Mucosa of rectum (tissue), 2 donors: ENCODE measurements around the gene TFRC.
"Not testable (repeated sequence)": the region's sequence is repeated elsewhere in the genome, so short reads cannot be mapped to it uniquely, and the experiment has no call there.

ENCODE experiments used
- H3K27ac ChIP-seq, 2 donors: one replicate each; pipeline ENCODE4 v1.7.0; 2013; ENCODE audit warnings: inconsistent platforms in 2 of 2, low read depth in 2 of 2, low read length in 2 of 2
- H3K27me3 ChIP-seq, 2 donors: one replicate each; pipeline ENCODE4 v1.7.0; 2013; ENCODE audit warnings: low read length in 2 of 2; ENCODE audit not compliant: control insufficient read depth in 2 of 2, insufficient read depth in 2 of 2
- H3K36me3 ChIP-seq, 2 donors: one replicate each; pipeline ENCODE4 v1.7.0; 2013; ENCODE audit warnings: low read length in 2 of 2; ENCODE audit not compliant: control insufficient read depth in 2 of 2, insufficient read depth in 2 of 2
- H3K4me1 ChIP-seq, 2 donors: one replicate each; pipeline ENCODE4 v1.7.0; 2013; ENCODE audit warnings: low read length in 2 of 2, mild to moderate bottlenecking in 1 of 2; ENCODE audit not compliant: control insufficient read depth in 2 of 2, insufficient read depth in 2 of 2
- H3K4me3 ChIP-seq, 2 donors: one replicate each; pipeline ENCODE4 v1.7.0; 2013; ENCODE audit warnings: low read length in 2 of 2
- H3K9ac ChIP-seq, 2 donors: one replicate each; pipeline ENCODE4 v1.7.0; 2013; ENCODE audit warnings: low read length in 2 of 2, low read depth in 1 of 2, mild to moderate bottlenecking in 1 of 2
- H3K9me3 ChIP-seq, 2 donors: one replicate each; pipeline ENCODE4 v1.7.0; 2013; ENCODE audit warnings: low read length in 2 of 2; ENCODE audit not compliant: control insufficient read depth in 2 of 2
- donor health status: healthy.
- donor health status: Normal muscosa, but diverticular disease.

TFRC gene

DNA sequence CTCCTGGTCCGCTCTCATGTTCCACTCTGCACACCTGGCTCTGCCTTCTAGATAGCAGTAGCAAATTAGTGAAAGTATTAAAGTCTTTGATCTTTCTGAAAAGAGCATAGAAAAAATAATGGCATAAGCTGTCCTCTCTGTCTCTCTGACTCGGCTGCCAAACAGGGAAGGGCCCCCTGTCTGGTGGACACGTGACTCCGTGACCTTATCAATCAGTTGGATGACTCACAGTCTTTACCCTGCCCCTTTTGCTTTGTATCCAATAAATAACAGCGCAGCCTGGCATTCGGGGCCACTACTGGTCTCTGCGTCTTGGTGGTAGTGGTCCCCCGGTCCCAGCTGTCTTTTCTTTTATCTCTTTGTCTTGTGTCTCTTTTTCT lies 59.4 kb downstream of the TFRC start:
- not testable (repeated sequence) for H3K9me3 ChIP-seq, H3K4me1 ChIP-seq, H3K36me3 ChIP-seq, H3K27ac ChIP-seq, H3K4me3 ChIP-seq, H3K9ac ChIP-seq, H3K27me3 ChIP-seq

DNA sequence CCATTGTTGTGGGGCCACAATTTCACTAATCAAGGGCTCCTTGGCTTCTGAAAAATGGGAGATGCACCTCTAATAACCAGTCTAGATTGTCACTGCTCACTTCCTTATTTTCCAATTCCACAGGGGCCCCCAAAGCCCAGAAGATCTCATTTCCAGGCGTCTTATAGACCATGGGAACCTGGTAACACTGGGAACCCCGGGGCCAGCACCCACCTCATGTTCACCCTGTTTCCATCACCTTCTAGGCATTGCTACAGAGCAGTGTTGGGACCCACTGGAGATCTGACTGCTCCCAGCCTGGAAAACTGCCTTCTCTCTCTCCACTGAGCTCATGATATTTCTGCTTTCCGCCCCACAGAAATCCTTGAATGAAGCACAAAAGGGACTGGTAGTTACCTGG lies 61.5 kb downstream of the TFRC start:
- Histone ChIP-seq H3K36me3 (no peaks in the 10 kb centered on the region), H3K9me3 (no peaks in the 10 kb centered on the region), H3K4me1 (no peaks in the 10 kb centered on the region), H3K4me3 (no peak overlapping the region), H3K9ac (no peak overlapping the region), H3K27me3 (no peaks in the 10 kb centered on the region), H3K27ac (no peak overlapping the region)

DNA sequence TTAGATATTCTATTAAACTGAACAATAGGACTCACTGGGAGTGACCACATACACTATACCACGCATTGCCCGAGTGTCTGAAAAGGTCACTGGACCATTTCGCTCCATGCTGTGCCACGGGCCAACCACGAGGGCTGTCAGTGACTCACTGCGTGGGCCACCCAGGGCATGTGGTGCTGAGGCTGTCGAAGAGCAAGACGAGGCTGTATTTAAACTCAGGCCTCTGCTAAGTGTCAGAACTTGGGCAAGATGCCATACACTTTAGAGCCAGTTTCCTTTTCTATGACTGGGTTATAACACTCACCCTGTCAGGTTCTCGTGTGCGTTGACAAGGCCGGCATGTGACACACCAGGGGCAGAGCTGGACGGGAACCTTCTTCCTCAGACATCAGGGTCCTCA lies 62.3 kb downstream of the TFRC start:
- H3K9ac ChIP-seq, H3K27me3 ChIP-seq, H3K4me1 ChIP-seq, H3K36me3 ChIP-seq, H3K27ac ChIP-seq, H3K9me3 ChIP-seq, H3K4me3 ChIP-seq: not testable (repeated sequence)

DNA sequence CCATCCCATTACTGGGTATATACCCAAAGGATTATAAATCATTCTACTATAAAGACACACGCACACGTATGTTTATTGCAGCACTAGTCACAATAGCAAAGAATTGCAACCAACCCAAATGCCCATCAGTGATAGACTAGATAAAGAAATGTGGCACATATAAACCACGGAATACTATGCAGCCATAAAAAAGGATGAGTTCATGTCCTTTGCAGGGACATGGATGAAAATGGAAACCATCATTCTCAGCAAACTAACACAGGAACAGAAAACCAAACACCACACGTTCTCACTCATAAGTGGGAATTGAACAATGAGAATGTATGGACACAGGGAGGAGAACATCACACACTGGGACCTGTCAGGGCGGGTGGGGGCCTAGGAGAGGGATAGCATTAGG lies 63.7 kb downstream of the TFRC start:
- H3K27ac ChIP-seq, H3K4me3 ChIP-seq, H3K9me3 ChIP-seq, H3K27me3 ChIP-seq, H3K36me3 ChIP-seq, H3K4me1 ChIP-seq, H3K9ac ChIP-seq: not testable (repeated sequence)

DNA sequence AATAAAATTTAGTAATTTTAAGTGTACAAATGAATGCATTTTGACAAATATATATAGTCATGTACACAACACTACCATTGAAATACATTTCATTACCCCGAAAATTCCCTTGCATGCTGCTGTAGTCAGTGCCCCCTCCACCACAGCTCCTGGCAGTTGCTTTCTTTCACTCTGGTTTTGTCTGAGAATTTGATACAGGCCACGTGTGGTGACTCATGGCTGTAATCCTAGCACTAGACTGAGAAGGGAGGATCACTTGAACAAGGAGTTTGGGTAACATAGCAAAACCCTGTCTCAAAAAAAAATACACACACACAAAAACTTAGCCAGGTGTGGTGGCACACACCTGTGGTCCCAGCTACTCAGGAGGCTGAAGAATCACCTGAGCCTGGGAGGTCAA lies 65.4 kb downstream of the TFRC start:
- Histone ChIP-seq H3K9ac (no peak overlapping the region), H3K27ac (no peak overlapping the region), H3K4me1 (no peaks in the 10 kb centered on the region), H3K27me3 (no peaks in the 10 kb centered on the region), H3K4me3 (no peak overlapping the region), H3K9me3 (peaks cover 0 to 2% of the 10 kb centered on the region in 2 donors), H3K36me3 (no peaks in the 10 kb centered on the region)

DNA sequence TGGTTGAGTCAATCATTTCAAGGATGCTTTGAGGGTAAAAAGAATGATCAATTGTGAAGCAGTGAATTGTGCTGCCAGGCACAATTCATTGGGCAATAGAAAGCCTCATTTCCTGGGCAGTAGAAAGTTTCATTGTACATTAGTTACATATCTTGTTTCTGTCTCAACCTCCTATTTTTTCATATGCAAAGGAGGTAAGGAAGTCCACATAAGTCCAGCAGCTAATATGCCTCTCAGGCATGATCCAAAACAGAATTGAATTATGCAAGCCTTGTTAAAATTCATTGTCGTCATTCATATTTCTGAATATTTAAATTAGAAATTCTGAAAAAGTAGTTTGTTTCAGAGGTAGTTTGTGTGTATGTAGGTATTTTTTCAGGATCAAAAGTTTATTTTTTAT lies 65.8 kb downstream of the TFRC start:
- Histone ChIP-seq H3K4me1 (no peaks in the 10 kb centered on the region), H3K27me3 (no peaks in the 10 kb centered on the region), H3K9me3 (peaks cover 0 to 4% of the 10 kb centered on the region in 2 donors), H3K4me3 (no peak overlapping the region), H3K9ac (no peak overlapping the region), H3K27ac (no peak overlapping the region), H3K36me3 (no peaks in the 10 kb centered on the region)

DNA sequence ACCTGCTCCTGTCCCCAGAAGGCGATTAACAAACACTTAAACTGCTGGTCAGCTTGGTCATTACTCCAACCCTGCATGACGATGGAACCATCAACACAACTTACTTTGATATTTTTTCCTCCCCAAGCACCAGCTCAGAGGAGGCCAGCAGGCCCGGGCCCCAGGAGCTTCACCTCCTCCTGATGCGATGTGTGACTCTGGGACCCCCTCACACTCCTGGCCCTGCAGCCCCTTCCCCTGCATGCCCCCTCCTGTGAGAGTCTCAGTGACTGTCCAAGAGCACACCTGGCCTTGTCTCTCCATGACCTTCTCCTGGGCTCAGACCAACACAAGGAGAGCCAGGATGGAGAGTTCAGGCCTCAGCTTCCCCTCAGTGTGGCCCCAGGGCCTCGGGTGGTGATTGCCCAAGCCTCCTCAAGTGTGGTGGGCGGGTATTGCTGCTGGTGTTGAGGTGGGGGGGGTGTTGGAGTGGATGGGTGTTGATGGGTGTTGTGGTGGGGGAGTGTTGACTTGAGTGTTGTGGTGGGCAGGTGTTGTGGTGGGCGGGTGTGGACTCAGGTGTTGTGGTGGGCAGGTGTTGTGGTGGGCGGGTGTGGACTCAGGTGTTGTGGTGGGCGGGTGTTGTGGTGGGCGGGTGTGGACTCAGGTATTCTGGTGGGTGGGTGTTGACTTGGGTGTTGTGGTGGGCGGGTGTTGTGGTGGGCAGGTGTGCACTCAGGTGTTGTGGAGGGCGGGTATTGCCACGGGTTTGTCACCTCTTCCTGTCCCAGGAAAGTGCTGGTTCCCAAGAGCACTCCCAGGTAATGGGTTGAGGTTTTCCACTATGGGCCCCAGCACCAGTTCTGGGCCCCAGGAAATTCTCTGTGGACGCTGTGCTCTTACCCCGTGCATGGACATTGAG lies 68.1 kb downstream of the TFRC start:
- Histone ChIP-seq H3K27me3 (no peaks in the 10 kb centered on the region), H3K9me3 (peaks cover 0 to 4% of the 10 kb centered on the region in 2 donors), H3K27ac (no peak overlapping the region), H3K4me3 (no peak overlapping the region), H3K36me3 (no peaks in the 10 kb centered on the region), H3K4me1 (no peaks in the 10 kb centered on the region), H3K9ac (no peak overlapping the region)

DNA sequence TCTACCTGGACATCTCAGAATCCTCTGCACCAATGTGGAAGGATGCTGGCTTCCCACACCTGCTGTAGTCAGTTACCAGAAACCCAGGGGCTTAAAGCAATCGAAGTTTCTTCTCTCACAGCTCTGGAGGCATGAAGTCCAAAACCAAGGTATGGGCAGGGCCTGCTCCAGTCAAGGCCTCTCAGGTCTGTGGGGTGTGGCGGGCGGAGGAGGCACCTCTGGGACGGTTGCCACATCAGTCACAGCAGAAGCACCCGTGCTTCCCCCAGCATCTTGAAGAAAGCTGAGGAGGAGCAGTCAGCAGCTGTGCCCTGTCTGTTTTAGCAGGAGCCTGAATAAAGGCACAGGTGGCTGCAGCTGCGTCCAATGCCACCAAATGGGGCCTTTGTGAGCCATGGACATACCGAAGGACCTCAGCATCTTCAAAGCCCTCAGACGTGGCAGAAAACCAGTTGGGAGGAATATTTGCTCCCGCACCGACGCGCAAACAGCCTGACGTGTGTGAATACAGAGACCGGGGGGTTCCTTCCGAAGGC lies 68.9 kb downstream of the TFRC start:
- Histone ChIP-seq H3K9ac (no peak overlapping the region), H3K27ac (no peak overlapping the region), H3K27me3 (no peaks in the 10 kb centered on the region), H3K9me3 (peaks cover 0 to 4% of the 10 kb centered on the region in 2 donors), H3K4me1 (no peaks in the 10 kb centered on the region), H3K4me3 (no peak overlapping the region), H3K36me3 (no peaks in the 10 kb centered on the region)

DNA sequence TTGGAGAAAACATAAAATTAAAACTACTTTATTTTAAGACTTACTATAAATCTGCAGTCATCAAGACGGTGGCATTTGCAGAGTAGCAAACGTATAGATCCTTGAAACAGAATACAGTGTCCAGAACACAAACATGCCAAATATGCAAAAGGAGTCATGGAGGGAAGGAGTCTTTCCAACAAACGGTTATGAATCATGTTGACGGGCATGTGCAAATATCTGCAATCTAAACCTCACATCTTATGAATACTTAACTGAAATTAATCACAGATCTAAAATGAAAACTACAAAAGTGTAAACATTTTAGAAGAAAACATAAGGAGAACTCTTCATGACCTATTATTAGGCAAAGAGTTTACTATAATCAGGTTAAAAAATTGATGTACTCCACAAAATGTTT lies 69.4 kb downstream of the TFRC start:
- no peaks in the 10 kb centered on the region for H3K36me3 ChIP-seq
- H3K9me3 ChIP-seq = peaks cover 0 to 4% of the 10 kb centered on the region in 2 donors
- no peak overlapping the region for H3K4me3 ChIP-seq
- no peaks in the 10 kb centered on the region for H3K4me1 ChIP-seq
- no peak overlapping the region for H3K27ac ChIP-seq
- no peak overlapping the region for H3K9ac ChIP-seq
- no peaks in the 10 kb centered on the region for H3K27me3 ChIP-seq

DNA sequence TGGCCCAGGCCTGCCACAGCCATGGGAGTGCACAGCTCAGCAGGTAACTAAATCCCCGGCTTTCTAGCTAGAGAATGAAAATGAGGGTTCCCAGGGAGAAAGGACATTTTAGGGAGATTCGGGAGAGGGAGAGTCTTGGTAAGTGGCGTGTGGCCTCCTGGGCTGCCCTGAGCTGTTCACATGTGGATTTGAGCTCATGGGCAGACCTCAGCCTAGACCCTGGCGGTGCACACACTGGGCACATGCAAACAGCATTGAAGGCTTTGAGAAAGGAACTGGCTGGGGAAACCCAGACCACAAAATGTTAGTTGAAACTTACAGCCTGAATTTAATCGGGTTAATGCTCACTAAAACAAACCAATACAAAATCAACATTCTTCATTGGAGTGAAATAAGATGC lies 72.4 kb downstream of the TFRC start:
- H3K36me3 ChIP-seq = no peaks in the 10 kb centered on the region
- H3K9me3 ChIP-seq = peaks cover 0 to 4% of the 10 kb centered on the region in 2 donors
- no peaks in the 10 kb centered on the region for H3K4me1 ChIP-seq
- H3K4me3 ChIP-seq = no peak overlapping the region
- H3K9ac ChIP-seq = no peak overlapping the region
- no peak overlapping the region for H3K27ac ChIP-seq
- H3K27me3 ChIP-seq = no peaks in the 10 kb centered on the region
